Central memory CD4-positive, alpha-beta T cell (primary cell): ENCODE data around the gene HSPA6.
"Not testable (repeated sequence)": the region's sequence is repeated elsewhere in the genome, so short reads cannot be mapped to it uniquely, and the experiment has no call there.

Source experiments
- DNase-seq: peaks from one replicate; pipeline ENCODE4 v3.0.0; 2022

HSPA6 gene

DNA sequence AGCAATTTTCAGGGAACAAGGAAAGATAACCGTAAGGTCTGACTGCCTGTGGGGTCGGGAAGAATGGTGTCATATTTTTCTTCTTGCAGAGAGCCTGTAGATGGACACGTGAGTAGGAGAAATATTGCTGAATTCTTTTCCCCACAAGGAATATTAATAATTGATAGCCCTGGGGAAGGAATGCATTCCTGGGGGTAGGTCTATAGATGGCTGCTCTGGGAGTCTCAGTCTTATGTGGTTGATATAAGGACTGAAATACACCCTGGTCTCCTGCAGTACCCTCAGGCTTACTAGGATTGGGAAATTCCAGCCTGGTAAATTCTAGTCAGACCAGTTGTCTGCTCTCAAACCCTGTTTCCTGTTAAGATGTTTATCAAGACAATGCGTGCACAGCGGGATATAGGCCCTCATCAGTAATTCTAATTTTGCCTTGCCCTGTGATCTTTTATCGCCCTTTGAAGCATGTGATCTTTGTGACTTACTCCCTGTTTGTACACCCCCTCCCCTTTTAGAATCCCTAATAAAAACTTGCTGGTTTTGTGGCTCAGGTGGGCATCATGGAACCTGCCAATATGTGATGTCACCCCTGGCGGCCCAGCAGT, 12.8 kb downstream of the HSPA6 start:
- DNase-seq, result not testable (repeated sequence)

DNA sequence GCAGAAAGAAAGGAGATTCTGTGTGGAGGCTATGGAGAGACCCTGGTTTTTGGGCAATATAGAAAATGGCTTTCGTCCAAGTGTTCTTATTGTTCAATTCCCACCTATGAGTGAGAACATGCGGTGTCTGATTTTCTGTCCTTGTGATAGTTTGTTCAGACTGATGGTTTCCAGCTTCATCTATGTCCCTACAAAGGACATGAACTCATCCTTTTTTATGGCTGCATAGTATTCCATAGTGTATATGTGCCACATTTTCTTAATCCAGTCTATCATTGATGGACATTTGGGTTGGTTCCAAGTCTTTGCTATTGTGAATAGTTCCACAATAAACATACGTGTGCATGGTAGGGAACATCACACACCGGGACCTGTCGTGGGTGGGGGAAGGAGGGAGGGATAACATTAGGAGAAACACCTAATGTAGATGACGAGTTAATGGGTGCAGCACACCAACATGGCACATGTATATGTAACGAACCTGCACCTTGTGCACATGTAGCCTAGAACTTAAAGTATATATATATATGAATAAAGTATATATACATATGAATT, 14.7 kb downstream of the HSPA6 start:
- DNase-seq, result not testable (repeated sequence)

DNA sequence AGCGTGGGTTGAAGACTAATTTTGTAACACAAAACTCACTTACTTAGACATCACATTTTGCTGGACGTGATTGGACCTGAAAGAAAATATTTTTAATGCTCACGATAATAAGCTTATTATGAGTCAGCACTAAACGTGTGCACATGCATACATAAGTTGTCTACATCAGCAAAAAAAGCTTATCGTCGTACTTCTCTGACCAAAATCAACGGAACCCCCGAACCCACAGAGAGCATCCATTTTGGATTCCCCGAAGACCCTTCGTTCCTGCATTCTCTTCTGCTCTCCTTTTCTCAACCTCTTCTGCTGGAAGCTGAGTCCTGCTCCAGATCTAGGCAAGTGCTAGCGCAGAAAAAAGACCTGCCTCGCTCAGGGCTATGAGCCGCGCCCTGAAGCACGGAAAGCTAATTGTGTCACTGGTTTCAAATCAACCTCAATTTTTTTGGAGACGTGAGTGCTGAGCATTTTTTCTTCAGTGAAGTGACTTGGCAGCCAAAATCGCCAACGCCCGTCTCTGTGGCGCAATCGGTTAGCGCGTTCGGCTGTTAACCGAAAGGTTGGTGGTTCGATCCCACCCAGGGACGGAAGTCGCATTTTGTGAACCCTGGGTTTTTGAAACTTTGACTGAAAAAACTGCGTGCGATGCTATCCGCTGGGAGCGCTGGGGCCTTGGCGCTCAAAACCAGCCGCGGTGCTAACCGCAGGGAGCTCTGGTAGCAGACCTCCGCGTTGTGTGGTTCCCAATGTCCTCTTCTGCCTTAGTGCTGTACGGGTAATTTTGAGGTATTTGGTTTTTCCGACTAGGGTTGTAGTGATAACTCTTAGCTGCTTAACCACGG, 15.6 kb downstream of the HSPA6 start:
- DNase-seq, result peak; percentile 90

DNA sequence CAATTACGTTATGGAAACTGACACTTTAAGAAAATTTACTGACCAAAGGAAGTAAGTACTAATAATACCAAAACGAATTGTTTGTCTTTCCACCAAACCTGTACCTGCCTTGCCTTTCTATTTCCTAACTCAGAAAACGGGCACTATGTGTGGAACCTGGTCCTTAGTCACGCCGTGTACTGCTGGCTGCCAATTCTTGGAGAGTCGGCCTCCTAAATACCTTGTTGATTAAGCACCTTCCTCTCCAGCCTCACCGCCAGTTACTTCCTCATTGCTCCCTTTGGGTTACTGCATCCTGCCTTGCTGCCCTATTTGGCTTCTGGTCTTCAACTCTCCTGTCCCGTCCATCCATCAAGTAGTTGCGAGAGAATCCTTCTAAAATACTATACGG, 16.2 kb downstream of the HSPA6 start:
- not testable (repeated sequence) for DNase-seq

DNA sequence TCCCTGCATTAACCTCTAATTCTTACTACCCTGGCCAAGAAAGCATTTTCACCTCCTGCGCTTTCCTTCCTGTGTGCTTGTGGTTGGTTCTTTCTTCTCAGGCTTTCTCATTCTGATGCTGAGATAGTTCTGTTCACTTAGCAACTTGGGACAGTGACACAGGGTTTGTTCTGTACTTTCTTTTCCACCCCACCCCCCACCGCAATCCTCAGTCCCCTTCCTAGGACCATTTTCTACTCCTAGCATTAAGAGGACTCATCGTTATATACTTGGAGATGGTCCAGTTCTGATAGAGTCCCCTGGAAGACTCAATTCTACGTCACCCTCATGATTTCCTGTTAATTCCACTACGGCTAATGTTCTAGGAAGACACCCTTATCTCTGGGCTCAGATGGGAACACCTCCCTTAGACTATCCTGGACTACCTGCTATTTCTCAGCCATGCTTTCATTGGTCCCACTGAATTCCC, 17.8 kb downstream of the HSPA6 start:
- DNase-seq, result peak; percentile 73

DNA sequence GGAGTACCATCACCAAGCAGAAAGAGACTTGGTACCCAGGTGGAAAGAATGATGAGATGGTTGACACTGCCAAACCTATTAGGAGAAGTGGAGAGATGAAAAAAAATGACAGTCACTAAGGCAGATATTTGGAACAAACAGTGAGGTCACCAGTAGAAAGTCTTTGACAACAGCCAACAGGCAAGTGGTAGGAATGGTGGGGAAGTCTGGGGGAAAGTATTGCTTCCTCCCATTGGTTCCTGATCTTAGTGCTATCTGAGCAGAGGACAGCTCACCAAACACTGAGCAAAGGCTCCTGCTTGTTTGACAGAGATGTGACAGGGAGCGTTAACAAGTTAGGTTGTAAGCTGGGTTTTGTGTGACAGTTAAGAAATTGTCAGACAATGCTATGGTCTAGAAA, 18.8 kb downstream of the HSPA6 start:
- DNase-seq, result not testable (repeated sequence)

DNA sequence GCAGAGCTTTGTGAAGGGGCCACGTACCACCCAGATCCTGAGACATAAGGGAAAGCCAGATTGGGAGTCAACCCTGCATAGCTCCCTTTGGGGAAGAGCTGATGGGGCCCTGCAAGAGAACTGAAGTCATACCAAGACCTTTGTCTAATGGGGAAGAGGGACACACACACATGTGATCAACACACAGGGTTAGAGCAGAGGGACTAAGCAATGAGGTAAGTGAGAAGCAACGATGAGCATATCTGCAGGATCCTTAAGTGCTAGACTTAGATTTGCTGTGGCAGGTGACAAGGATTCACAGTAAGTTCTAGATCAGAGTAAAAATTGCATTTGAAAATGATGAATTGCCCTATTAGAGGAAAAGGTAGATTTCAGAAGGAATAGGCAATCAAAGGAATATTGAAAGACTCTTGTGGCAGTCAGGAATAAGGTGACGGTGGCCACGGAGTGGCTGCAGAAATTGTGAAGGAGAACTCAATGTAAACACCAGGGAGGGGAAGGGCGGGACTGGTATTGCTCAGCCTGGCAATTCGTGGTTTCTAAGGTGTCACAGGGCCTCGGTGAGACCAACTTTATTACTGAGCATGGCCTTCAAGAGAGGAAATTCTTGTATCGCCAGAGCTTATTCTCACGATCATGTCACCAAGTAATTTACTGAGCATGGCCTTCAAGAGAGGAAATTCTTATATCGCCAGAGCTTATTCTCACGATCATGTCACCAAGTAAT, 20.8 kb downstream of the HSPA6 start:
- DNase-seq, result not testable (repeated sequence)

DNA sequence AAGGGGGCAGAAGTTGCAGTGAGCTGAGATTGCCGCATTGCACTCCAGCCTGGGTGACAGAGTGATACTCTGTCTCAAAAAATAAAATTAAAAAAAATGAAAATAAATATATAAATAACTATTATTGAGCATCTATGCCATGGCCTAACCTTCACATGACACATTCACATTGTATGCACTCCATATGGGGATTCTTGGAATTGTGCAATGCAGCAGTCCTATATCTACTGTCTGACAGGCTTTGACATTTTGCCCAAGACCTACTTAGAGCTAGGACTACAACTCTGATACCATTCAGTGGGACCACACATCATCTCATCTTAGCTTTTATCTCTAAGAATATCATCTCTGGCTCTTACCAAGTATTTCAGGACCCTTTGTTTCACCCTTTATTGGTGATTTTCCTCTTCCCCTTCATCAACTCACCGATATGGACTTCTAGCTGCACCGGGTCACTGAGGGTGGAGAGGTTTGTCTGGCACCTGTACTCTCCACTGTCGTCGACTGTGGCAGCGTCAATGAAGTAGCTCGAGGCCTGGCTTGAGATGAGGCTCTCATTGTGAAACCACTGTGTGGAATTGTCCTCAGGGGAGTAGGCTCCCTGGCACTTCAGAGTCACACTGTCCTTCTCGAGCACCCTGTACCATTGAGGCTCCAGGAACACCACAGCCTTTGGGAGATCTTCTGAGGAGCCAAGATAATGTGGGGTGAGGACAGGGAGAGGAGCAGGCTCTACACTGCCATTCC, 23.8 kb downstream of the HSPA6 start:
- DNase-seq, result not testable (repeated sequence)

DNA sequence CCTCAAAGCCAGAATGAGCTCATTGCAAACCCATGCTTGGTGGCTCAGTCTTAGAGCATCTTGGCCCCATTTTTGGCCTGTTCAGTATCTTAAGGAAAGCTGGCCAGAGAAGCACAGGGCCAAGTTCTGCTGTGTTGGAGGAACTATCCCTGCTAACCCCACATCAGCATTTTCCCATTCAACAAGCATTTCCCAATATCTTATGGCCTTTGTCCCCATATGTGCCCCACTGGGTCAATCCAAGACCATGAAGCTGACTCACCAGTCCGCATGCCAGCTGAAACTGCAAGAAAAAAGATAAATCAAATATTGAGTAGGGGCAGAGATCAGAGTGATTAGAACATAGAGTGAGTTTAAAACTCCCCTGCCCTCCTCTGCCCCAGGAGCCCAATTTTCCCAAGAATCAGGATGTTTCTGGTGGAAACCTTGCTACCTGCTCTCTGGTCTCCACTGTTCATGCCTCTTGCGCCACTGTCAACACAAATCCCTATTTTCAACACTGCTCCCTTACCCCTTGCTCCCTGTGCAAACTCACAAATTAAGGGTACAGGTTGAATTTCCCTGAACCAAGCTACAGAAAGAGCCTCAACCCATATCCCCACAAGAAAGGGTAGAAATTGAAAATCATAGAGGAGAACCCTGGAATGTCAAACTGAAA, 24.5 kb downstream of the HSPA6 start:
- not testable (repeated sequence) for DNase-seq

DNA sequence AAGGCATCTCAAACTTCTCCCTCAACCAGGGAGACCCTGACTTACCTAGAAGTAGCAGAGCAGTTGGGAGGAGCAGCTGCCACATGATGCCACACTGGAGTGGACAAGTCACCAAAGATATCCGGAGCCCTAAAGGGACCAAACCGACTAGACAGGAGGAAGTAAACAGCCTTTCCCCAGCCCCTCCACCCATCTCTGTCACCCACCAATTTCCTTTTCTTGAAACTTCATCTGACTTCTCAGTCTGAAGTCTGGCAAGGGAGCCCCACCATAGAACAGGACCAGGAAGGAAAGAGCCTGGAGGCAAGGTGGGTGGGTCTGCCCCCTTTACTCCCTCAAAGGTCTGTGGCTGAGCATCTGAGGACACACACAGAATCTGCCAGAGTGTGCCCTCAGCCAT, 25.3 kb downstream of the HSPA6 start, which contains the start of gene FCGR3A:
Gene FCGR3A (minus strand): TSS at position 167 of the 400 bp plus-strand sequence. CDS start 82 bp downstream, at position 85.
- DNase-seq, result no peak

DNA sequence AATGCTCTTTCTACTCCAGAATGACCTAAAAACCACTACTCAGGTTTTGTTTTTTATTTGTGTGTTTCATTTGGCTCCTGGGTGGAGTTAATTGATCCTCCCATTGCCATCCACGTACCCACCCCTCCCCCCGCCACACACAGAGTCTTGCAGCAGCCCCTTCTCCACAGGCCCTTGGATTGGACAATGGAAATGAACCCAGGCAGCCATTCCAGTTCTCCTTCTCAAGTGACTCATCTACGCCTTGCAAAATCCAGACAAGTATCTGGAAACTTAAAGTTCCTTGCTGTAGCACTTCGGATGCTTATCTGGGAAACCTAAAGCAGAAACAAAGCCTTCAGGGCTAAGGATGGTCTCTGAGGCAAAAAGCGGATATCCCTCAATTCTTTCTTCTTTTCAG, 26.6 kb downstream of the HSPA6 start:
- DNase-seq, result not testable (repeated sequence)

DNA sequence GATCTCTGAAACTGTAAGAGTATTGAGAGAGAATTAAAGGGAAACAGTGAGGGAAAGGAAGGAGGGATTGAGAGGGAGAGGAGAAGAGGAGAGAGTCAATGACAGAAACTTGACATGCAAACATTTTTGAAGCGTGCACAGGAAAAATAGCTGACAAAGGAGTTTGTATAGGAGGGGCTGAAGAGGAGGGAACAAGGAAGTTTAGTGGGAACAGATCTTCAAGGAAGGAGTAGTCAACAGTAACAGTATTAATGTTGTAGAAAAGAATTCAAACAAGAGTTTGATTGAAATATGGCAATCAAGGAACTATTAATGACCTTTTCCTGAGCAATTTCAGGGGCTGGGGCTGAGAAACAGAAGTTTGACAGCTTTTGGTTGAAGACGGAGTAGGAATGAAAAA, 29.3 kb downstream of the HSPA6 start:
- not testable (repeated sequence) for DNase-seq

DNA sequence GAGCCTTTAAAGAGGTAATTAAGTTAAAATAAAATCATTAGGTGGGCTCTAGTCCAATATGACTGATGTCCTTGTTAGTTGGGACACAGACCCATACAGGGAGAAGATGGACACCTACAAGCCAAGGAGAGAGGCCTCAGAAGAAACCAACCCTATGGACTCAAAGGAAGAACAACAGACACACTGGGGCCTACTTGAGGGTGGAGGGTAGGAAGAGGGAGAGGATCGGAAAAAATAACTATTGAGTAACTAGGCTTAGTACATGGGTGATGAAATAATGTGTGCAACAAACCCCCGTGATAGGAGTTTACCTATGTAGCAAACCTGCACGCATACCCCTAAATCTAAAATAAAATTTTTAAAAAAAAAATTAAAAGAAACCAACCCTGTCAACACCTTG, 30.0 kb downstream of the HSPA6 start:
- DNase-seq, result not testable (repeated sequence)

DNA sequence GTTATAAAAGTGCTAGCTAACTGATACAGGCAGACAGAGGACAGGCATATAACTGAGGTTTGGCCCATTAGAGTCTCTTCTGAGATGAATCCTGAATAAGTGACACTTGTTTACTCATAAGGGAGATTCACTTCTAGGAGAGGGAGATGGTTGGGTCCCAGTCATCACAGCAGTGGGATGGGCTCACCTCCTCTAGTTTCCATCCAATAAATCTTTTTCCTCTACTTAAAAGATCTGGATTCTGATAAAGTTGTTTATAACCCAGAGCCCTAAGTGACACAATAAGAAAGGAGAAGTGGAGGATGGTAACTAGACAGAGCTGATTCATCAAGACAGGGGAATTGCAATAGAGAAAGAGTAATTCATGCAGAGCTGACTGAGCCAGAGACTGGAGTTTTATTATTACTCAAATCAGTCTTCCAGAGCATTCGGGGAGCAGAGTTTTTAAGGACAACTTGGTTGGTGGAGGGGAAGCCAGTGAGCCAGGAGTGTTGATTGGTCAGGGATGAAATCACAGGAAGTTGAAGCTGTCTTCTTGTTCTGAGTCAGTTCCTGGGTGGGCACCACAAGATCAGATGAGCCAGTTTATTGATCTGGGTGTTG, 30.6 kb downstream of the HSPA6 start:
- not testable (repeated sequence) for DNase-seq

DNA sequence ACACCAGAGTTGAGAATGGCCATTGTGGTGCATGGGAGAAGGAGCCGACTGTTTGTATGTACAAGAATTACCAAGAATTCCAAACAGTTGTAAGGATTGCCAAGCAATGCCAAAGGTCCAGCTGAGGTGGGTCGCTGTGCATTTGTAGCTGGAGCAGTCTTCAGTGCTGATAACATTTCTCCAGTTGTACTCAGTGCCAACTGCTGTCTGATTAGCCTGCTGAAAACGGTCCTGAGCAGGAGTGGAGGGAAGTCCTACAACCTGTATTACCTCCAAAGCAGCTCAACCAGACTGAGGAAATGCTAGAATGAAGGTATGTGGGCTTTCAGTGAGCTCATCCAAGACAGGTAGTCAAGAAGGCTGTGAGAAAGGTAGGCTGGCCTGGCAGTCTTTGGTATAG, 31.8 kb downstream of the HSPA6 start:
- DNase-seq, result not testable (repeated sequence)

DNA sequence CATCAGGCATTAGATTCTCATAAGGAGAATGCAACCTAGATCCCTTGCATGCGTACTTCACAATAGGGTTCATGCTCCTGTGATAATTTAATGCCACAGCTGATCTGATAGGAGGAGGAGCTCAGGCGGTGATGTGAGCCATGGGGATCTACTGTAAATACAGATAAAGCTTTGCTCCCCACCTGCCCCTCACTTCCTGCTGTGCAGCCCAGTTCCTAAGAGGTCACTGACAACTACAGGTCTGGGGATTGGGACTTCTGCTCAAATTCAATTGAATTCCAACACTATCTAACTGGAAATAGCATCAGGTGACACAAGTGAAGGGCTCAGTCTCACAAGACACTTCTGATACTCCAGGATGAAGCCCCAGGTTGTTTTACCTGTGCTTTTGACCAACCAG, 32.6 kb downstream of the HSPA6 start:
- not testable (repeated sequence) for DNase-seq

DNA sequence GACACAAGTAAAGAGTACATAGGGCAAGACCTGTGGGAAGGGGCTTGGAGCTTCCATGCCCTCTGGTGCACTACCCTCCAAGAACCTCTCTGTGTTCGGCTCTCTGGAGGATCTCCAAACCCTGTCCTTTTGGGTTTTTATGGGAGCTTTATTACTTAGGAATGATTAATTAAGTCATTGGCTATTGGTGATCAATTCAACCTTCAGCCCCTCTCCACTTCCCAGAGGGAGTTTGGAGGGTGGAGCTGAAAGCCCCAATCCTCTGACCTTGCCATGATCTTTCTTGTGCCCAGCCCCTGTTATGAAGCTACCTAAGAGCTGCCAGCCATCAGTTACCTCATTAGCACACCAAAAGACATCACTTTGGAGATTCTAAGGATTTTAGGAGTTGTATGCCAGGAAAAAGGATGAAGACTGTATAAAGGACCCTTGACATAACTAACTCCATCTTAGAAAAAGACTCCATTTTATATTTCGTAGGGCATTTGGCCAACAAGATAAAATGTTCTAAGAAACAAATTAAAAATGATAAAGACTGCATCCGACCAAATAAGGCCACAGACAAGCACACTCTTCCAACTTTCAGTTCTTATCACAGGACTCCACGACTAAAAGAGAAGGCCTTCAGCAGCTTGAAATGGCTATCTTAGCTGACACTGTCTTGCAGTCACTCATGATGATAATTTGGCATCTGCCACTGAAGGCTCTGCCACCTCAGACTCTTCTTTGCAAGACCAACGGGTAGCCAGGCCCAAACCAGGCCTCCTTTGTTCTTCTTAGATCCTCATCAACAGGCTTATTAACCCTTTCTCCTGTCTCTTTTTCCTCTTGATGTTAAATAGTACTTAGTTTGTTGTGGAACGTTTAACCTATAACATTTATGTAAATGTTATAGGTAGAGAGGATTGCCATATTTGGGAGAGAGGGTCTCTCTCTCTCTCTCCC, 33.4 kb downstream of the HSPA6 start:
- DNase-seq, result not testable (repeated sequence)

DNA sequence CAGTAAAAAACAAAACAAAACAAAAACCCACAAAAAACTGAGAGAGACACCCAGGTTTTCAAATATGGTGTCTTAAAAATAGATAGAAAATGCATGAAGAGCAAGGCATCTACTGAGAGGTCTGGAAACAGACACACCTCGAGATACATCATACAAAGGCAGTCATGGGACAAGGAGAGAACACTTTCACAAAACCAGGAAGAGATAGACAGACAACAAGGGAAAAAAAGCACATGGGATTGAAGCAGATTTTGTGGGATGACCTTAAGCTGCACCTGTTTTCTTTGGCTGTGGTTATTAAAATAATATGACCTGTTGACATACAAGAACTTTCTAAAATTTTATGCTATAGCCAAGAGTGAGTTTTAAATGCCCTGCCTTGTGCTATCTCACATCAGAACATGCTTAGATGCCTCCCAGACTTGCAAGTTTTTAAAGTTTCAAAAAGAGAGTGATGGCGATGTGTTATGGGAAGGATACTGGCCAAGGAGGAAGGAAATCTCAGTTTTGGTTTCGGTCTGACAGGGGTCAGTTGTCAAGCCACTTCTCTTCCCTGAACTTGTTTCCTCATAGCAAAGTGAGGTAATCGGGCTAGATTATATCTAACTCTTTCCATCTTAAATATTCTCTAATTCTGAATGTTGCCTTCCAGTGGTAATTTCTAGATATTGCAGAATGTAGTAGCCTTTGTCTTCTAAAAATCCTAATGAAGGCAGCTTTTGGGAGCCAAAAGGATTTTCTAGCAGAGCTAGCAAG, 36.8 kb downstream of the HSPA6 start:
- not testable (repeated sequence) for DNase-seq

DNA sequence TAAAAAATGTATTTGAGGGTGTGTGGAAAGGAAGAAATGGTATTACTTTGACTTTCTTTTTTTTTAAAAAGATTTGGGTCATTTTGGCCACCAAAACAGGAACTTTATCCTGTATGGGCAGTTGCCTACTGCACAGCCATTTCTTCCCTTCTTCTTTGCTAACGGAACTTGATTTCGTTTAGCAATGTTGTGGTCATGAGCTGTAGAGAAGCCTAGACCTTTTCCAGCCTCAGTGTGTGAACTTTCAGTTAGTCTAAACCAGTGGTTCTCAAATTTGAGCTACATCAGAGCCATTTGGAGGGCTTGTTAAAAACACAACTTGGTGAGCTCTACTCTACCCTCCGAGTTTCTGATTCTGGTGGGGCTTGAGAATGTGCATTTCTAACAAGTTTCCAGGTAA, 38.1 kb downstream of the HSPA6 start:
- not testable (repeated sequence) for DNase-seq
